ENCODE results near the gene AGAP1.

The AGAP1 gene

DNA sequence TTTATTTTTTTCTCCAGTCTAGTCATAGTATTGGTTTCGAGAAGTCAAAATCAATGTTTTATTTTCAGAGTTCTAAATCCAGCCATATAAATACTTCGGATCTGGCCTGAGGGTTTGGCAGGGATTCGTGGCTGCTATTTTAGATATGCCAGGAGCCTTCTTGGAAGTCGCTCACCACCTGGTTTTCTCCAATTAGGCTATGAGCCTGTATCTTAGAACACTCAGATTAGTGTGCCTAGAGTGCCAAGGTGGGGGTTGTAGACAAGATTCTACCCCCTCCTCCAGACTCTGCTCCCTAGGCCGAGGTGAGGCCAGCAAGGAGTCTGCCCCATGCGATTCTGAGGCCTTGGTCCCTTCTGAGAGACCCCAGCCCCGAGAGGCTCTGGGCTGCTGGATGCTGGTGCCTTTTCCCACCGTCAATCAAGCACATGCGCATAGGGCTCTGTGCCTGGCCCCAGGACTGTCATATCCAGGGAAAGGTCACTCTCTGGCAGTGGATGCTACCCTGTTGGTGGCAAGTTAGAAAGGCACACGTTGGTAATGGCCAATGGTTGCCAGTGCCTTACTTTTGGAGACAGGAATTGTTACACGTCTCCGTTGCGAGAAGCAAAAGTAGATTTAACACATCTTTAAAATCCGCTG lies 197.1 kb downstream of the AGAP1 start:
- DNase-seq (no peak), ATAC-seq (no peak)

DNA sequence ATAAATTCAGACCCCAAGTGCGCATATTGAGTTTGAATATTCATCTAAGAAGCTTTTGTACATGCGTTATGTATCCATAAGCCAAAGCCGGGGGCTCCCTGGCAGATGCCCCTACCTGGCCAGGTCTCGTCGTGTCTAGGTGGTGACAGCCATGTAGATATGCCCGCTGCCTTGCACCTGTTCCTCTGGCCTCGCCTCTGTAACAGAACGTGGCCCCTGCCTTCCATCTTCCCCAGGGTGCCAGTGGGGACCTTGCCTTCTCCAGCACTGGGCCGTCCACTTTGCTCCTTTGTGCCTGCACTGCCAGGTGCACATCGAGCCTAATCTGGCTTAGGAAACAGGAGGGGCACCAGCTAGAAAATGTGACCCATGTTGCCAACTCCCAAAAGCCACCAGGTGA lies 198.2 kb downstream of the AGAP1 start:
- DNase-seq (no peak), ATAC-seq (no peak)

DNA sequence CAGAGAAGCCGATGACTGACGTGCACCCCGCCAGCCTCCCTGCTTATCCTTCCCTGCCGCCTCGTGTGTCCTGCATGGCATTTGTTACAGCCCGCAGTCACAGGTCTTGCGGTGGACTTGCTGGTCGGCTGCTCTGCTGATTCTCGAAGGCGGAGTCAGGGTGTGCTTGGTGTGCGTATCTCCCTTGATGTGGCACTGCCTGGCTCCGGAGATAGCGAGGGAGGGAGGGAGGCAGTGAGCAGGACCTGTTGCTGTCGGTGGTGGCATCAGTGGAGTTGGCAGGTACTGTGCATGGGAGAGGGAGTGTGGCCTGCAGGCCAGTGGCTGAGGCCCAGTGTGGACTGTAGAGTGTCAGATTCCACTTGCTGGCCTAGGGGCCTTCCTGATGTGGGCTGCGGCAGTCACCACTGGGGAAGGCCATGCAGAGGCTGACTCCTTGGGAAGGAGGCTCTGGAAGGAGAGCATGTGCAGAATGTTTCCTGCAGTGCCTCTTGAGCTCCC lies 198.9 kb downstream of the AGAP1 start:
- ATAC-seq (no peak), DNase-seq (no peak)

DNA sequence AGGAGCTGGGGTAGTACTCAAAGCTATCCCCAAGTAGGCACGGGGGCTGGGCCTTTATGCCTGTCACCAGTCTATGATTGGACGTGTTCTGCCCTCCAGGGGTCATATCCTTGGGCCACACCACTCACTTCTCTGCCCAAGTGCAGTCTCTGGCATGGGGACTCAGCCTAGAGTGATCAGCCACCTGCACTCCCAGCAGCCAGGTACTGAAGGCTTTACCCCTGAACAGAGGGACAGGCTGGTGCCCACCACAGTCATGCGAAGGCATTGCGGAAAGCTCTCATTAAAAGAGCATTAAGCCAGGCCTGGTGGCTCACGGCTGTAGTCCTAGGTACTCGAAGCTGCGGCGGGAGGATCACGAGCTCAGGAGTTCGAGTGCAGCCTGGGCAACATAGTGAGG lies 199.4 kb downstream of the AGAP1 start:
- ATAC-seq: no peak
- DNase-seq: no peak

DNA sequence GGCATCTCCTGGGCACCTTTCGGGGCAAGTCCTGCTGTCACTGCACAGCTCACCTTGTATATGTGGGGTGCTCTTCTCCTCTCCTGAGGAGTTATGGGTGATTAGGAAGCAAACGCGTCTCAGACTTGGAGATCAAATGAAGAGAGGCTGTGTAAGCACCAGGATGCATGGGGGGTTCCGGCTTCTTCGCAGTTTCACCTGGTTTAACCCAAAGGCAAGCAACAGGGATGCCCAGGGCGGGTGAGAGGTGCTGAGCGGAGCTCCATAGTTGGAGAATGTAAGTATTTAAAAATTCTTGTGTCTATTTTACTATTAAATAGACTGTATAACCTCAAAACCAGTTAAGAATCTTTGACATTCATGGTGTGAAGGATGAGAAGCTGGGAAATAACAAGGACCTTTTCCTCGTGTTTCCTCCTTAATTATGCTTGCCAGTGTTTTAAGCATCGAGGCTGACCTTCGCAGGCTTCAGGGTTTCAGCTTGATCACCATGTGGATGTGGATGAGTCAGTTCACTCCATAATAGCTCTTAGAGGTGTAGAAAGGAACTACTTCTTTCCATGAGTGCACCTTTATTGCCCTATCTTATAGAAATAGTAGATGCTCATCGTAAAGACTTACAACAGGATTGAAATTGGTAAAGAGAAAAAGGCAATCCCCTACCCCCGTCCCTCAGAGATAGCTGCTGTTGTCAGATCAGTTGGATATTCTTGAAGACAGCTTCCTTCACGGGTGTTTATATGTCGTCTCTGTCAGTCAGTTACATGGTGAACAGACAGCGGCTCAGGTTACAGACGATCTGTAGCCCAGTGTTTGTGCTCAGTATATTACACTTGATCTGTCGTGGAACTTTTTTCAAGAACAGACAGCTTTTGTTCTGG lies 201.1 kb downstream of the AGAP1 start:
- DNase-seq (no peak), ATAC-seq (no peak)

DNA sequence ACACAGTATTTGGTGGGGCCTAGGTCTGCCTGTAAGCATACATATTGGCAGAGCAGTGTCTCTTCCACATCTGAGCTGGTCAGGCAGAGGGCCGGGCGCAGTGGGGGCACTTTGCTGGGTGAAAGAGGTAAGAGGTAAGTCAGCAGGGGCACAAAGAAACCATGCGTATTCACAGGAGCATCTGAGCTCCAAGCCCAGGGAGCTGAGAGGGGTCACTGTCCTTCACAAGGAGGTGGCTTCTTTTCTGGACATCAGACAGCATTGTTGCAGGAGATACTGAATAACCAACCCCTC lies 201.7 kb downstream of the AGAP1 start:
- DNase-seq (no peak), ATAC-seq (no peak)

DNA sequence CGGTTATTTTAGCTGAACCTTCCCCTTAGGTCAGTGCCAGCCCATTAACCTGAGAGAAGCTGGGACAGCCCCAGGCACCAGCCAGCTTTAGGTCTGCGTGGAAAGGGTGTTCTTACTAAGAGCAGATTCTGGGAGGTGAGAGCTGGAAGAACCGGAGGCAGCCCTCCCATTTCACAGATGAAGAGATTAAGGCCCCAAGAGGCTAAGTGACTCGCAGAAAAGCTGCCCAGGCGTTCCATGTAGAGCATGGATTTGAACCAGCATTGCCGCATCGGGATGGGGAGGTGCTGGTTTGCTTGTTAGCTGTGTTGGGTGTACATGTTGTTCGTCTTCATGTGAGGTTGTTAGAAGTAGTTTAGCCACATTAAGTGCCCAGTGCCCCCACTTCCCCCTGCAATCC lies 203.2 kb downstream of the AGAP1 start:
- ATAC-seq (no peak), DNase-seq (no peak)

DNA sequence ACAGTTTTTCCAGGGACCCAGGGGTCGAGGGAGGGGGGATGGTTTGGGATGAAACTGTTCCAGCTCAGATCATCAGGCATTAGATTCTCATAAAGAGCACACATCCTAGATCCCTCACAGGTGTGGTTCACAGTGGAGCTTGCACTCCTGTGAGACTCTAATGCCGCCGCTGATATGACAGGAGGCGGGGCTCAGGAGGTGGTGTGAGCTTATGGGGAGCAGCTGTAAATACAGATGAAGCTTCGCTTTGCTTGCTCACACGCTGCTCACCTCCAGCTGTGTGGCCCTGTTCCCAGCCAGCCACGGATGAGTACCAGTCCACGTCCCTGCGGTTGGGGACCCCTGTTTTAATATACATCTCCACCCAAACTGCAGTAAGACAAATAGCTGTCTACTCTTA lies 204.2 kb downstream of the AGAP1 start:
- no peak for DNase-seq
- no peak for ATAC-seq

DNA sequence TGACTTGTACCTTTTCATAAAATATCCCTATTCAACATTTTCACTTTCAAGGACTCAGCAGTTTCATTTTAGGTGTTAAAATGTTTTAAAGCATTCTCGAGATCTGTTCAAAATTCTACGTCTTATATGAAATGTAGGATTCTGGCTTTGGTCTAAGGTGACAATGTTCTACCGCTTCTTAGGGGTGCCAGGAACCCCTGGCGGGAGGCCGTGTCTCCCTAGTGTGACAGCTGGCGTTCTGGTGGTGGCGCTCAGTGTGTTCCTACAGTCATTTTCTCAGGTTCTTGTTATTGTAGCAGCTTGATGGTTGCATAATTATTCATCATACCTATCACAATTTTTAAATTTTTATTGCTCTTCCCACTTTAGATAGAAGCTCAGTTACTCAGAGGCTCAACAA lies 204.6 kb downstream of the AGAP1 start:
- DNase-seq (no peak), ATAC-seq (no peak)

DNA sequence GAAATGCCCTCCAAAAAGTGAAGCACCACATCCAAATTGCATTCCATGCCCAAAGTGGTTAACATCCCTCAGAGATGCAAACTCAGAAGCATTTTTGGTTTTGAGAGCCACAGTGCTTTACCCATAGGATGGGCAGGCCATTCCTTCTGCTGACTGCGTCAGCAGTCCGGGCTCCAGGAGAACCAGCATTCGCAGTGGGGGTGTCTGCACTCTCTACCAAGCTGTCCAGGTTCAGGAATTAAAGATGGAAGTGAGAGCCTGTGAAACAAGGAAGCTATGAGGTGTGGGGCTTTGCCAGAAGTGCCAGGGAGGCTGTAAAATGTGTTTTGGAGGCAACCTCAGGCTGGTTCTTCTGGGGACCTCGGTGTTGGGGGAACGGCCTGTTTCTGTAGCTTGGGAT lies 205.7 kb downstream of the AGAP1 start:
- DNase-seq: no peak
- no peak for ATAC-seq

DNA sequence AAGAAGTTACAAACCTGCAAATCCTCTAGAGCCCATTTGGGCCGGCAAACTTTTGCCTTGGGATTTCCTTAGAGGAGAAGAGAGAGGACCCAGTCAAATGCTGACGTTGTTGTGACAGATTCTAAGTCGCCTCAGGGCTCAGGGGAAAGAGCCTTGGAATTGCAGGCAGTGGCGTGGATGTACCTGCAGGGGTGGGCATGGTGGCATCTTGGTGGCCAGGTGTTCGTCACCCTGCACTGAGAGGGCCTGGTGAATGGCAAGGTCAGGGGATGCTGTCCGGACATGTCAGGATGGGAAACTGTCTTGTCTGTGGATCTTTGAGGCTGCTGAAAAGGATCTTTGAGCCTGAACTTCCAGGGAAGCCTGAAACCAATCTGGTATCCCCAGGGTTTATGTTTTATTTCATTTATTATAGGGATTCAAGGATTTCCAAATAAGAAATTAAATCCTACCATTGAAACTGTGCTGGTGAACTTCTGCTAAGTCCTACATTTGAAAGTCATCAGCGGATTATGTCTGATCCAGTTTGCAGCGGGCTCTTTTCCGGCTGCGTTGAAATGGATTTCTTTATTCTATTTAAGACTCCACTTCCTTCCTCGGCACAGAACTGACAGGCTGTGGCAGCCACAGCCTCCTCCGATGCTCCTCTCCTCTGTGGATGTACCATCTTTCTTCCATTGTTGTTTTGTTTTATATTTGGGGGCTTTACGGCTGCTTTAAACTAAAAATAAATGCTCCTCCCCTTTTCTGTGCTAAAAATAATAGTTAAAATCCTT lies 207.6 kb downstream of the AGAP1 start:
- no peak for DNase-seq
- no peak for ATAC-seq

DNA sequence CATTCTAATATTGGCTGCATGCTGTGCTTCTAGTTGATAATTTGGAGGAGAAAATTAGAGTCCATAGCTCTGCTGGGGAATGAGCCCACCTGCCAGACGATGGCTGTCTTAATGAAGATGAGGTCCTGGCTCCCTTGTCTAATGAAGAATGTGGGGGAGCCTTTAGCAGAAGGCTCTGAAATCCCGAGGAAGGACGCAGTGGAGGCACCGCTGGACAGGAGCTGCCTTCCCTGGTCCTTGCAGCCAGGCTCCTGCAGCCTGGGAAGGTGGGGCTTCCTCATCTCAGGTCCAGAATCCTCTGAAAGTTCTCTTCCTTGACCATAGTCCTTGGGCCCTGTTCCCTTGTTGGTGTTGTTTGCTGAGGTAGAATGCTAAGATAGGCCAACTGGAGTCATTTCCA lies 208.3 kb downstream of the AGAP1 start:
- no peak for ATAC-seq
- no peak for DNase-seq

DNA sequence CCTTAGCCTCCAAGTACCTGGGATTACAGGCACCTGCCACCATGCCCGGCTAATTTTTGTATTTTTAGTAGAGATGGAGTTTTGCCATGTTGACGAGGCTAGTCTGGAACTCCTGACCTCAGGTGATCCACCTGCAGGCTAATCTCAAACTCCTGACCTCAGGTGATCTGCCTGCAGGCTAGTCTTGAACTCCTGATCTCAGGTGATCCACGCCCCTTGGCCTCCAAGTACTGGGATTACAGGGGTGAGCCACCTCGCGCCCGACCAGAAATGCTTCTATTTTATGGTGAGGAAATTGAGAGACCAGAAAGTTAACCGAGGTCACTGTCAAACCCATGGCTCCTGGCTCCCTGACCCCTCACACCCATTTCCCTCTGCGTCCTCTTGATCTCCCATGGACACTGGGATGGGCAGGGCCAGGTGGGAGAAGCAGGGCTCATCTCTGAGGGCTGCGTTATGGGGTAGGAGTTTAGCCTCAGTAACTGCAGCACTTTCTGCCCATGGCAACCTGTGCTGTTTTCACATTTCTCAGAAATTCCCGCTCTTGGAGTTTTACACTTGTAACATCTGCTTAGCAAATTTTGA lies 210.0 kb downstream of the AGAP1 start:
- DNase-seq (no peak), ATAC-seq (no peak)

DNA sequence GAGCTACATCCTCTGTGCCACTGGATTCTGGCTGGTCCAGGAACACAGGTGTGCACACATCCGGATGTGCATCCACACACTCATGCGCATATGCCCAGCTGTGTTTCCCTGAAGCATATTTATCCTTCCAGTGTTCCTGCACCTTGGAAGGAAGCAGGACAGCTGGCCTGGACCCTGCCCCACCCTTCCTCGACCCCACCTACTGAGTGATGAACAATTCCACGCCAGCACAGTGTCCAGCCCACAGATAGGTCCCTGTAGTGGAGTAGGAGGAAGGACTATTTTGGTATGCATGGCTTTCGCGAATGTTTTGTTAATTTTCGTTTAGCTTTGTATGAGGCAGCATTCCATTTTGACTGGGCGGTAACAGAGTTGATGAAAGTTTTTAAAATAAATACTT lies 211.5 kb downstream of the AGAP1 start:
- ATAC-seq (no peak), DNase-seq (no peak)

DNA sequence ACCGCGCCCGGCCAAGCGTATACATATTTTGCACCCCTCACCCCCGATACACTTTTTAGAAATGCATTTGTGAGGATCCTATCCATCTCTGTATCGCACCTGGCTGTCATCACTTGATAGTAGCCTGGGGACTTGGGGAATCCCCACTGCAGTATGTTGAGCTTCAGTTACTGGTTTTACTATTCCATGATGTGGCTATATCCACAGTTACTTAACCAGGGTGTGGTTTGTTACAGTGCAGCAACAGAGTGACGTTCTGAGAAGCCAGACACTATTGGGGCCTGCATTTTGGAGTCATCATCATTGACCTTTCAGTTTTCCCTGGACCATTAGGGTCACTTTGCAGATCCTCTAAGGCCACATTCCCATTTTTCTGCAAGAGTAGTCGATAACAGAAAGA lies 212.7 kb downstream of the AGAP1 start:
- DNase-seq: no peak
- ATAC-seq: no peak

DNA sequence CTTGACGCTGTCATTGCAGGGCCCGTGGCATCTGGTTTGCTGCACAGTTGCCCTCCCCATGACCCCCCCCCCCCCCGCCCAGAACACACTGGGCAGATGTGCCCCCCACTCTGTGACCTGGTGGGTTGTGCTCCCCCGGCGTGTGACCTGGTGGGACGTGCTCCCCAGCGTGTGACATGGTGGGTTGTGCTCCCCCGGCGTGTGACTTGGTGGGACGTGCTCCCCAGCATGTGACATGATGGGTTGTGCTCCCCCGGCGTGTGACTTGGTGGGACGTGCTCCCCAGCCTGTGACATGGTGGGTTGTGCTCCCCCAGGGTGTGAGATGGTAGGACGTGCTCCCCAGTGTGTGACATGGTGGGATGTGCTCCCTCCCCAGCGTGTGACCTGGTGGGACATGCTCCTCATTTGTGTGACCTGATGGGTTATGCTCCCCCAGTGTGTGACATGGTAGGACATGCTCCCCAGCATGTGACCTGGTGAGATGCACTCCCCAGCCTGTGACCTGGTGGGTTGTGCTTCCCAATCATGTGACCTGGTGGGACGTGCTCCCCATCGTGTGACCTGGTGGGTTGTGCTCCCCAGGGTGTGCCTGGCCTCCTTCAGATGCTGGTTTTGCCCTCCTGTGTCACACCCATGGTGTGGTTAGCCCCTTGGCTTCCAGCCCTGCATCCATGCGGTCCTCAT lies 213.7 kb downstream of the AGAP1 start:
- no peak for DNase-seq
- no peak for ATAC-seq

DNA sequence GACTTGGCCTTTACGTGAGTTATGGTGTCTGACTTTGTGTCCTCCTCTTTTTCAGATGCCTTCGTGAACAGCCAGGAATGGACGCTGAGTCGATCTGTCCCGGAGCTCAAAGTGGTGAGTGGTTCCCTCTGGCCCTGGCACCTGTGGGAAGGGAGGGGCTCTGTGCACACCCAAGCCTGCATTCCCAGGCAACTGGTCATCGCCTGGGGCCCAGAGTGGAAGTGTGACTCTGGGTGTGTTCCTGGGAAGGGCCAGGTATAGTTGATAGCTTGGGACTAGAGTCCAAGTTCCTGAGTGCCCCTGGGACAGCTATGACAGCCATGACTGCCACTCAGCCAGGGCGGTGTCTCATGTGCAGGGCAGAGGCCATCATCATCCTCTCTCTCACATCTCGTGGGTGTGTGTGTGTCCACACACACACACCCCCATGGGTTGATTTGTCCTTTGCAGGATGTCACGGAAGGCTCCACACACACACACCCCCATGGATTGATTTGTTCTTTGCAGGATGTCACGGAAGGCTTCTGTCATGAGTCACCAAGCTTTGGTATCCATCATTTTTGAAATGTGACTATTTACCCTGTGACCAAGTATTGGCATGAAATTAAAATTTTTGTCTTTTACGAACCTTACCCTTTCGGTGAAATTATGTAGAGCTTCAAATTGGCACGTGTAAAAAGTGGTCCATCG lies 215.4 kb downstream of the AGAP1 start:
- ATAC-seq: no peak
- no peak for DNase-seq

DNA sequence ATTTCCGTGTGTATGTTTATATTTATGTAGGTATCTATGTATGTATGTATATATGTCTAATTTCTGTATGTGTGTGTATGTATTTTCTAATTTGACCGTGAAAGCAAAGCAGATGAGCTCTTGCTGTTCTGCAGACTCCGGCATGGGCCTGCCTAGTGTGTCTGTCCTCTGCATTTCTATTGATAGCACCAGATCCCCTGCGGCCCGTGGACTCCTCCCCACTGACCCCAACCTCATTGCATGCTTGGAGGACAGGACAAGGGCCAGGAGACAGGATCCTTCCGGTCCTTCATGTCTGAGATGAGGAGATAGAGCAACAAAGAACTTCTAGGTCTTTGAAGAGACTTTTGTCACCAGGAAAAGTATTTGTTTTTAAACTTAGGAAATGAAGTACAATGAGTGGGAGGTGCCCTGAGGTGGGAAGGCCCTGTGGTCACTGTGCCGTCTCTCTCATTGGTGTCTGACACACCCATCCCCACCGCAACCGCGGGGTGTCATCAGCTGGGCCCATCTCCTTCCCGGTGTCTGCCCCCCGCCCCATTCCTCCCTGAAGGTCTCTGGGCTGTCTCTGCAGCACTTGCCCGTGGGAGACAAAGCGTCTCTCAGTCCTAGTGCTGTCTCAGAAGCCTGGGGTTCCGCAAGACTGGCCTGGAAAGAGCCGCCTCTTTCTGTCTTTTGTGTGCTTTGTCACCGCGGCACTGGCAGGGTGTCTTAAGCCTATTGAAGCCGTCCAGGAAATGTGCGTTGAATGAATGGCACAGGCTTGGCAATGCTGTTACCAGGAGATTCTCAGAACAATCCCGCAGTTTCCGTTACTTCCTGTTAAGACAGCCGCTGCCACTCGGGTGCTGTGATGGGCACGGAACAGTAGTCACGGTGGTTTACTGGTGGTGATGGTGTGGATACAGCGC lies 216.4 kb downstream of the AGAP1 start:
- DNase-seq (no peak), ATAC-seq (no peak)

DNA sequence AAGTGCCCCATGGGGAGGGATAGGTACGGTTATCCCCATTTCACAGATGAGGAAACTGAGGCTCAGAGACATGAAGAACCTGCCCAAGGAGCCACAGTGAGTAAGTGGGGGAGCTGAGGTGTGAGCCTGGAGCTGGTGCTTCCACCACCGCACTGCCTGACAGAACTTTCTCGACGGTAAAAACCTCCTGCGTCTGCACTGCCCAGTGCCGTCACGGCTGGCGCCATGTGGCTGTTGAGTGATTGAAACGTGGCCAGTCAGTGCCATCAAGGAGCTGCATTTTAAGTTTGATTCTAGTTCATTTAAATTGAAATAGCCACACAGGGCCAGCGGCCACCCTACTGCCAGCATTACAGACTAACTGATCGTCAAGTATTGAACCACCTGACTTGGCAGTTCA lies 217.1 kb downstream of the AGAP1 start:
- no peak for DNase-seq
- no peak for ATAC-seq

DNA sequence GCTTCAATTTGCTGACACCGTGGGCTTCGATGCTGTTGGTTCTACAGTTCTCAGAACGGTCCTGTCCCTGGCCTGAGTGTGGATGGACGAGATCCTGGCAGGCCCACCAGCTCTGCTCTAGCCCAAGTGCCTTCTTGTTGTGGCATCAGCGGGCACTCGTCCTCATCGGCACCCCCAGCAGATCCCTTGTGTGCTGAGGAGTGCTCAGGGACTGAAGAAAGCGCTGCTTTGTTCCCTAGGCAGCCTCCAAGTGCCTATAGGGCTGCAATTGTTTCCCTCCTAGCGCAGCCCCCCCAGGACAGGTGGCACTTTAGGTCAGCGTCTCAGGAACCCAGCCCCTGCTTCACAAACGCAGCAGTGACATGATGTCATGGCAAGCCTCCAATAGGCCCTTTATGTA lies 217.7 kb downstream of the AGAP1 start:
- no peak for ATAC-seq
- DNase-seq: no peak

DNA sequence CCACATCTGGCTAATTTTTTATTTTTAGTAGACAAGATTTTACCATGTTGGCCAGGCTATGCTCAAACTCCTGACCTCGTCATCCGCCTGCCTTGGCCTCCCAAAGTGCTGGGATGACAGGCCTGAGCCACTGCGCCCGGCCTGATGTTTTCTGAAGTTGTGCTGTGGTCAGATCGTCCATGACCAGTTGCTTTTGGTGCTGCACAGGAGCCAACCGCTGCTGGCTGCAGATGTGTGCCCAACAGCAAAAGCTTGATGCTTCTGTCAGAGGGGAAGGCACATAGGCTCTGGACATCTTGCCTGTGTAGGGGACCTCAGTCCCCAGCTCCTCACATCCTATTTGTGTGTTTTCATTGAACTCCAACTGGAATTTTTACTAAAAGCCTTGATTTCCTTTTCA lies 218.3 kb downstream of the AGAP1 start:
- no peak for ATAC-seq
- DNase-seq: no peak
